ENCODE results near the gene DNAJB6. TPM values are rescaled to one million over a fixed set of nuclear protein-coding genes. Genes with fewer than 3 reads are reported as not detected.
A peak's percentile ranks its signal among the peaks of the same experiment; 100 is the strongest.

The DNAJB6 gene
- total RNA-seq, 1 donor from 2014 or later = 126 TPM

GRCh38 chr7:157335236-157335635, 1.6 kb upstream of the DNAJB6 start:
- Histone ChIP-seq H3K36me3 (ENCODE audit: control insufficient read depth, insufficient read depth, low read length) (no peaks in the 10 kb centered on the region), H3K4me3 (ENCODE audit: low read depth, low read length) (no peak overlapping the region), H3K27me3 (ENCODE audit: control insufficient read depth, insufficient read depth, low read length) (peaks cover 2% of the 10 kb centered on the region)
- no peak for DNase-seq (ENCODE audit: low read depth)
- TF ChIP-seq CTCF (IDR thresholded peaks at IDR 0.05; ENCODE audit: insufficient read depth, low read length, poor library complexity, severe bottlenecking) = no peak

GRCh38 chr7:157335991-157336382, 817 bp upstream of the DNAJB6 start:
- no peak for DNase-seq (ENCODE audit: low read depth)
- no peaks in the 10 kb centered on the region for H3K36me3 ChIP-seq (ENCODE audit: control insufficient read depth, insufficient read depth, low read length)
- peak overlapping the region; percentile 87 for H3K4me3 ChIP-seq (ENCODE audit: low read depth, low read length)
- TF ChIP-seq CTCF (IDR thresholded peaks at IDR 0.05; ENCODE audit: insufficient read depth, low read length, poor library complexity, severe bottlenecking) = no peak
- peaks cover 2% of the 10 kb centered on the region for H3K27me3 ChIP-seq (ENCODE audit: control insufficient read depth, insufficient read depth, low read length)

- TF ChIP-seq CTCF (IDR thresholded peaks at IDR 0.05; ENCODE audit: insufficient read depth, low read length, poor library complexity, severe bottlenecking) = no peak
Observed at GRCh38 chr7:157337316-157338149, 729 bp downstream of the DNAJB6 start.

GRCh38 chr7:157339777-157340677, 3.2 kb downstream of the DNAJB6 start:
- Histone ChIP-seq H3K36me3 (ENCODE audit: control insufficient read depth, insufficient read depth, low read length) (no peaks in the 10 kb centered on the region), H3K4me3 (ENCODE audit: low read depth, low read length) (no peak overlapping the region), H3K27me3 (ENCODE audit: control insufficient read depth, insufficient read depth, low read length) (no peaks in the 10 kb centered on the region)
- peak; percentile 86 for TF ChIP-seq CTCF (IDR thresholded peaks at IDR 0.05; ENCODE audit: insufficient read depth, low read length, poor library complexity, severe bottlenecking)
- DNase-seq (ENCODE audit: low read depth) = no peak

More at GRCh38 chr7:157337316-157338149, 729 bp downstream of the DNAJB6 start:
- no peaks in the 10 kb centered on the region for H3K27me3 ChIP-seq (ENCODE audit: control insufficient read depth, insufficient read depth, low read length)
- DNase-seq (ENCODE audit: low read depth) = no peak
- H3K36me3 ChIP-seq (ENCODE audit: control insufficient read depth, insufficient read depth, low read length) = no peaks in the 10 kb centered on the region
- peak overlapping the region; percentile 87 for H3K4me3 ChIP-seq (ENCODE audit: low read depth, low read length)

GRCh38 chr7:157347217-157347904, 10.6 kb downstream of the DNAJB6 start:
- no peak for TF ChIP-seq CTCF (IDR thresholded peaks at IDR 0.05; ENCODE audit: insufficient read depth, low read length, poor library complexity, severe bottlenecking)
- Histone ChIP-seq H3K4me3 (ENCODE audit: low read depth, low read length) (no peak overlapping the region), H3K36me3 (ENCODE audit: control insufficient read depth, insufficient read depth, low read length) (no peaks in the 10 kb centered on the region), H3K27me3 (ENCODE audit: control insufficient read depth, insufficient read depth, low read length) (no peaks in the 10 kb centered on the region)
- no peak for DNase-seq (ENCODE audit: low read depth)

Data from kidney epithelial cell (primary cell).